K562 (cell line): ENCODE measurements around the gene SEC14L1.

Experiments used
- BDP1 ChIP-seq: IDR thresholded peaks from 3 replicates; pipeline ENCODE4 v1.6.1; 2011; ENCODE audit not compliant: insufficient read length, insufficient read depth
- CHD2 ChIP-seq: IDR thresholded peaks from 2 replicates; pipeline ENCODE4 v1.6.1; 2011; ENCODE audit warnings: low read depth, low read length
- DNMT1 ChIP-seq: fragments of 450-650 bp; IDR thresholded peaks from 2 replicates; pipeline ENCODE4 v1.6.1; 2016; ENCODE audit warnings: antibody characterized with exemption, mild to moderate bottlenecking
- EZH2 ChIP-seq: IDR thresholded peaks from 2 replicates; pipeline ENCODE4 v1.6.1; 2012; ENCODE audit warnings: low read depth, mild to moderate bottlenecking, inconsistent platforms, low read length, borderline replicate concordance
- KLF6 ChIP-seq: fragments of 250-450 bp; sonication (Bioruptor Pico); IDR thresholded peaks from 2 replicates; pipeline ENCODE4 v1.4.0; 2020; ENCODE audit warnings: mild to moderate bottlenecking, moderate library complexity, borderline replicate concordance
- RAD21 ChIP-seq, 2 experiments: fragments of 250-450 bp in 1 of 2; fragments of 450-650 bp in 1 of 2; sonication (Bioruptor Pico) in 1 of 2; formaldehyde crosslinking in 1 of 2; IDR thresholded peaks in 1 of 2; conservative IDR thresholded peaks in 1 of 2; 2 replicates each; pipeline versions ENCODE4 v1.4.0 to v1.8.0; 2020 to 2022; ENCODE audit warnings: mild to moderate bottlenecking in 2 of 2, moderate library complexity in 1 of 2
- ZNF436 ChIP-seq: fragments of 250-450, 450-650 bp; sonication (Bioruptor Pico); formaldehyde crosslinking; IDR thresholded peaks from 2 replicates; pipeline ENCODE4 v1.7.0; 2020; ENCODE audit warnings: mild to moderate bottlenecking
- TF ChIP-seq, protein P1 (sequence below), 3 experiments: IDR thresholded peaks in 2 of 3; conservative IDR thresholded peaks in 1 of 3; 2 replicates each; pipeline ENCODE4 v1.5.1; 2011 to 2012; ENCODE audit warnings: low read length in 3 of 3, mild to moderate bottlenecking in 3 of 3, control low read depth in 2 of 3, improper control_type of control experiment in 1 of 3, inconsistent platforms in 1 of 3, low read depth in 1 of 3, mixed read lengths in 1 of 3, moderate library complexity in 1 of 3; ENCODE audit not compliant: insufficient read depth in 2 of 3
- TF ChIP-seq, protein P2 (sequence below), 2 experiments: fragments of 200-800 bp in 1 of 2; sonication (Bioruptor generic) in 1 of 2; sonication (generic) in 1 of 2; formaldehyde crosslinking in 1 of 2; IDR thresholded peaks in 1 of 2; conservative IDR thresholded peaks in 1 of 2; 2 replicates each; pipeline versions ENCODE4 v1.5.0 to v1.6.1; 2016 to 2020; ENCODE audit warnings: missing compliant biosample characterization in 1 of 2, missing genetic modification characterization in 1 of 2, missing genetic modification reagents in 1 of 2

DNA sequence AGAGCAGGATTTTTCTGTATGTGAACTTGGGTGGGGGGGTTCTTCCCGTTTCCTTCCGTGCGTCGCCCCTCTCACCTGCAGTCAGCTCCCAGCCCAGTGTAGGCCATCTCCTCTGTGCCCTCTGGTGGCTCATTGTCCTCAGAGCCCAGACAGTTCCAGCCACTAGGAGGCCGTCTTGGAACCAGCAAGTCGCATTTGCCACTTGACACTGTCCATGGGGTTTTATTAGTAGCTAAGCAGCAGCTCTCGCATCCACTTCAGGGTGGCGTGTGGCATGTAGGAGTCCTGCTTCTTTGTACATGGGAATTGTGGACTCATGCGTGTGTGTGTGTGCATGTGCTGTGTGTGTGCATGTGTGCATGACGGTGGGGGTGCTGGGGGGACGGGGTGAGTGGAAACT lies 74.0 kb downstream of the SEC14L1 start:
- TF ChIP-seq EZH2 (no peak), DNMT1 (no peak), CHD2 (no peak), RAD21 (CRISPR knock-in tag; conservative IDR thresholded peaks at IDR 0.05 in 1 of 2, IDR thresholded peaks at IDR 0.05 in 1 of 2) (peak; percentile 22 to 59; a peak in 2 of 4 replicates), KLF6 (CRISPR knock-in tag) (no peak), BDP1 (no peak), ZNF436 (no peak)
- TF ChIP-seq, protein P1, sequence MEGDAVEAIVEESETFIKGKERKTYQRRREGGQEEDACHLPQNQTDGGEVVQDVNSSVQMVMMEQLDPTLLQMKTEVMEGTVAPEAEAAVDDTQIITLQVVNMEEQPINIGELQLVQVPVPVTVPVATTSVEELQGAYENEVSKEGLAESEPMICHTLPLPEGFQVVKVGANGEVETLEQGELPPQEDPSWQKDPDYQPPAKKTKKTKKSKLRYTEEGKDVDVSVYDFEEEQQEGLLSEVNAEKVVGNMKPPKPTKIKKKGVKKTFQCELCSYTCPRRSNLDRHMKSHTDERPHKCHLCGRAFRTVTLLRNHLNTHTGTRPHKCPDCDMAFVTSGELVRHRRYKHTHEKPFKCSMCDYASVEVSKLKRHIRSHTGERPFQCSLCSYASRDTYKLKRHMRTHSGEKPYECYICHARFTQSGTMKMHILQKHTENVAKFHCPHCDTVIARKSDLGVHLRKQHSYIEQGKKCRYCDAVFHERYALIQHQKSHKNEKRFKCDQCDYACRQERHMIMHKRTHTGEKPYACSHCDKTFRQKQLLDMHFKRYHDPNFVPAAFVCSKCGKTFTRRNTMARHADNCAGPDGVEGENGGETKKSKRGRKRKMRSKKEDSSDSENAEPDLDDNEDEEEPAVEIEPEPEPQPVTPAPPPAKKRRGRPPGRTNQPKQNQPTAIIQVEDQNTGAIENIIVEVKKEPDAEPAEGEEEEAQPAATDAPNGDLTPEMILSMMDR (IDR thresholded peaks at IDR 0.05 in 2 of 3, conservative IDR thresholded peaks at IDR 0.05 in 1 of 3; ENCODE audit: insufficient read depth in 2 of 3, low read depth in 1 of 3, low read length in 3 of 3), result peak; percentile 76 to 99 (median 97)
- TF ChIP-seq, protein P2, sequence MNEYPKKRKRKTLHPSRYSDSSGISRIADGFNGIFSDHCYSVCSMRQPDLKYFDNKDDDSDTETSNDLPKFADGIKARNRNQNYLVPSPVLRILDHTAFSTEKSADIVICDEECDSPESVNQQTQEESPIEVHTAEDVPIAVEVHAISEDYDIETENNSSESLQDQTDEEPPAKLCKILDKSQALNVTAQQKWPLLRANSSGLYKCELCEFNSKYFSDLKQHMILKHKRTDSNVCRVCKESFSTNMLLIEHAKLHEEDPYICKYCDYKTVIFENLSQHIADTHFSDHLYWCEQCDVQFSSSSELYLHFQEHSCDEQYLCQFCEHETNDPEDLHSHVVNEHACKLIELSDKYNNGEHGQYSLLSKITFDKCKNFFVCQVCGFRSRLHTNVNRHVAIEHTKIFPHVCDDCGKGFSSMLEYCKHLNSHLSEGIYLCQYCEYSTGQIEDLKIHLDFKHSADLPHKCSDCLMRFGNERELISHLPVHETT (CRISPR knock-in tag; conservative IDR thresholded peaks at IDR 0.05 in 1 of 2, IDR thresholded peaks at IDR 0.05 in 1 of 2), result no peak
